ENCODE results near the gene SNAPC2. TPM values are rescaled to one million over a fixed set of nuclear protein-coding genes. Genes with fewer than 3 reads are reported as not detected.

The SNAPC2 gene
- total and polyA plus RNA-seq, 2 of the 13 experiments (the other 11 are each of a cell fraction or from before 2014, with no cell fraction given): 10.2 to 12.7 TPM

DNA sequence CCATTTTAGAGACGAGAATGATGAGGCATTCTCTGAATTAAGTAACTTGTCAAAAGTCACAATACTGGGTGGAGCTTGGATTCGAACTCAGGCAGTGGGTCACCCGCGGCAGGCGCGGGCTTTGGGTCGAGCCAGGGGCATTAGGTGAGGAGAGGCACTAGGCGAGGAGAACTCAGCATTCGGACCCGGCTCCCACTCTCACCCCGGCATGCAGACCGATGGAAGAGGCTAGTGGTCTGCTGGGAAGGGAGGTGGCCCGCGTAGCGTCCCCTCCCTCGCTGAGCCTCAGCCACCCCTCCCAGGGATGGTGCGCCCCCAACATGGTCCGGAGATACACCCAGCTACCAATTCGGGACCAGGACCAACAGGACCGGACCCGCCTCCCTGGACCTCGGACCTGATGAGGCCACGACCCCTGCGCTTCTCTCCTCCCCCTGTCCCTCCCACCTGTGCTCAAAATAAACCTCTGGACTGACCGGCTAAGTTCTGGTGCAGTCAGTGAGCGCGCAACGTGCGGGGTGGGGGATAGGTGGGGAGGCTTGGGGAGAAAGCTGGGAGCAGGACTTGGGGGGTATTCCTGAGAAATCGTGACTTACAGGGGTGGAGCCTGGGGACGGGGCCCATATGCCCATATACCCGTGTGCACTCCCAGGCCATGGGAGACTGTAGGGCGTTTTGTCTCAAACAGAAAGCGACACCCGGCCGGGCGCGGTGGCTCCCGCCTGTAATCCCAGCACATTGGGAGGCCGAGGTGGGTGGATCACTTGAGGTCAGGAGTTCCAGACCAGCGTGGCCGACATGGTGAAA is 1.3 kb upstream of the SNAPC2 start (continued):
- no peak for TF ChIP-seq GMEB1 (CRISPR knock-in tag; IDR thresholded peaks at IDR 0.05; ENCODE audit: borderline replicate concordance)
- no peak for TF ChIP-seq JDP2 (CRISPR knock-in tag; IDR thresholded peaks at IDR 0.05; ENCODE audit: borderline replicate concordance)
- TF ChIP-seq, protein P1, sequence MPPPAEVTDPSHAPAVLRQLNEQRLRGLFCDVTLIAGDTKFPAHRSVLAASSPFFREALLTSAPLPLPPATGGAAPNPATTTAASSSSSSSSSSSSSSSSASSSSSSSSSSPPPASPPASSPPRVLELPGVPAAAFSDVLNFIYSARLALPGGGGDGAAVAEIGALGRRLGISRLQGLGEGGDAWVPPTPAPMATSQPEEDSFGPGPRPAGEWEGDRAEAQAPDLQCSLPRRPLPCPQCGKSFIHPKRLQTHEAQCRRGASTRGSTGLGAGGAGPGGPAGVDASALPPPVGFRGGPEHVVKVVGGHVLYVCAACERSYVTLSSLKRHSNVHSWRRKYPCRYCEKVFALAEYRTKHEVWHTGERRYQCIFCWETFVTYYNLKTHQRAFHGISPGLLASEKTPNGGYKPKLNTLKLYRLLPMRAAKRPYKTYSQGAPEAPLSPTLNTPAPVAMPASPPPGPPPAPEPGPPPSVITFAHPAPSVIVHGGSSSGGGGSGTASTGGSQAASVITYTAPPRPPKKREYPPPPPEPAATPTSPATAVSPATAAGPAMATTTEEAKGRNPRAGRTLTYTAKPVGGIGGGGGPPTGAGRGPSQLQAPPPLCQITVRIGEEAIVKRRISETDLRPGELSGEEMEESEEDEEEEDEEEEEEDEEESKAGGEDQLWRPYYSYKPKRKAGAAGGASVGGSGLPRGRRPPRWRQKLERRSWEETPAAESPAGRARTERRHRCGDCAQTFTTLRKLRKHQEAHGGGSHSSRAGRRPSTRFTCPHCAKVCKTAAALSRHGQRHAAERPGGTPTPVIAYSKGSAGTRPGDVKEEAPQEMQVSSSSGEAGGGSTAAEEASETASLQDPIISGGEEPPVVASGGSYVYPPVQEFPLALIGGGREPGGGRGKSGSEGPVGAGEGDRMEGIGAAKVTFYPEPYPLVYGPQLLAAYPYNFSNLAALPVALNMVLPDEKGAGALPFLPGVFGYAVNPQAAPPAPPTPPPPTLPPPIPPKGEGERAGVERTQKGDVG (CRISPR knock-in tag; IDR thresholded peaks at IDR 0.05; ENCODE audit: borderline replicate concordance): 0 out of 2 replicates have a peak, but pooled peaks have one; percentile 81
- no peak for TF ChIP-seq ZBTB33 (CRISPR knock-in tag; IDR thresholded peaks at IDR 0.05)
- TF ChIP-seq RBM22 (optimal IDR thresholded peaks at IDR 0.05; ENCODE audit: low read length): no peak
- TF ChIP-seq ZNF572 (CRISPR knock-in tag; IDR thresholded peaks at IDR 0.05): peak; percentile 78; the same call in 1 of the 2 replicates
- TF ChIP-seq ZNF781 (CRISPR knock-in tag; IDR thresholded peaks at IDR 0.05; ENCODE audit: borderline replicate concordance, not compliant biosample characterization): peak; percentile 36
- 0 out of 2 replicates have a peak, but pooled peaks have one; percentile 47 for TF ChIP-seq ZNF580 (CRISPR knock-in tag; IDR thresholded peaks at IDR 0.05; ENCODE audit: borderline replicate concordance, low read depth)
- TF ChIP-seq MEIS1 (CRISPR knock-in tag; IDR thresholded peaks at IDR 0.05; ENCODE audit: borderline replicate concordance): no peak
- TF ChIP-seq NFIB (CRISPR knock-in tag; IDR thresholded peaks at IDR 0.05; ENCODE audit: borderline replicate concordance): no peak
- TF ChIP-seq, protein P2, sequence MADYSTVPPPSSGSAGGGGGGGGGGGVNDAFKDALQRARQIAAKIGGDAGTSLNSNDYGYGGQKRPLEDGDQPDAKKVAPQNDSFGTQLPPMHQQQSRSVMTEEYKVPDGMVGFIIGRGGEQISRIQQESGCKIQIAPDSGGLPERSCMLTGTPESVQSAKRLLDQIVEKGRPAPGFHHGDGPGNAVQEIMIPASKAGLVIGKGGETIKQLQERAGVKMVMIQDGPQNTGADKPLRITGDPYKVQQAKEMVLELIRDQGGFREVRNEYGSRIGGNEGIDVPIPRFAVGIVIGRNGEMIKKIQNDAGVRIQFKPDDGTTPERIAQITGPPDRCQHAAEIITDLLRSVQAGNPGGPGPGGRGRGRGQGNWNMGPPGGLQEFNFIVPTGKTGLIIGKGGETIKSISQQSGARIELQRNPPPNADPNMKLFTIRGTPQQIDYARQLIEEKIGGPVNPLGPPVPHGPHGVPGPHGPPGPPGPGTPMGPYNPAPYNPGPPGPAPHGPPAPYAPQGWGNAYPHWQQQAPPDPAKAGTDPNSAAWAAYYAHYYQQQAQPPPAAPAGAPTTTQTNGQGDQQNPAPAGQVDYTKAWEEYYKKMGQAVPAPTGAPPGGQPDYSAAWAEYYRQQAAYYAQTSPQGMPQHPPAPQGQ (CRISPR knock-in tag; IDR thresholded peaks at IDR 0.05; ENCODE audit: borderline replicate concordance): no peak
- TF ChIP-seq ZNF788 (CRISPR knock-in tag; IDR thresholded peaks at IDR 0.05; ENCODE audit: borderline replicate concordance): peak; percentile 82; the same call in 1 of the 2 replicates
- TF ChIP-seq SCMH1 (CRISPR knock-in tag; IDR thresholded peaks at IDR 0.05; ENCODE audit: borderline replicate concordance): no peak
- TF ChIP-seq ZC3H13 (CRISPR knock-in tag; IDR thresholded peaks at IDR 0.05): no peak; the same call in 1 of the 2 replicates
- TF ChIP-seq ZNF292 (CRISPR knock-in tag; IDR thresholded peaks at IDR 0.05; ENCODE audit: borderline replicate concordance, low read depth): no peak
- TF ChIP-seq ATF5 (CRISPR knock-in tag; IDR thresholded peaks at IDR 0.05; ENCODE audit: low read depth): no peak
